Neural cell (in vitro differentiated cells): ENCODE measurements around the gene MMP20. TPM values are rescaled to one million over a fixed set of nuclear protein-coding genes. Genes with fewer than 3 reads are reported as not detected.

Source experiments
- H2AFZ ChIP-seq: fragments of 200-600, 300-800 bp; sonication (generic), shearing (Covaris generic); 2 replicates; pipeline ENCODE4 v1.6.0; 2014; ENCODE audit warnings: low read depth, mild to moderate bottlenecking, antibody characterized with exemption, low read length, moderate library complexity
- H3F3A ChIP-seq: fragments of 200-600 bp; shearing (Covaris generic); 2 replicates; pipeline ENCODE4 v1.6.1; 2016; ENCODE audit warnings: mild to moderate bottlenecking, moderate library complexity, mixed read lengths, antibody characterized with exemption, low read length; ENCODE audit not compliant: insufficient read depth, poor library complexity, severe bottlenecking
- H3K27ac ChIP-seq: fragments of 200-600, 300-800 bp; sonication (generic), shearing (Covaris generic); 2 replicates; pipeline ENCODE4 v1.5.1; 2014; ENCODE audit warnings: mild to moderate bottlenecking, low read length, moderate library complexity
- H3K27me3 ChIP-seq: fragments of 300-800, 200-600 bp; sonication (generic), shearing (Covaris generic); 2 replicates; pipeline ENCODE4 v1.6.0; 2014; ENCODE audit warnings: mild to moderate bottlenecking, low read depth, low read length, moderate library complexity; ENCODE audit not compliant: insufficient read depth
- H3K36me3 ChIP-seq: fragments of 300-800, 200-600 bp; sonication (generic), shearing (Covaris generic); 2 replicates; pipeline ENCODE4 v1.5.1; 2014; ENCODE audit warnings: mild to moderate bottlenecking, antibody characterized with exemption, low read length, moderate library complexity; ENCODE audit not compliant: insufficient read depth
- H3K4me2 ChIP-seq: fragments of 300-800, 200-600 bp; sonication (generic), shearing (Covaris generic); 2 replicates; pipeline ENCODE4 v1.6.0; 2014; ENCODE audit warnings: mild to moderate bottlenecking, low read length
- H3K4me3 ChIP-seq: fragments of 300-800, 200-600 bp; sonication (generic), shearing (Covaris generic); 2 replicates; pipeline ENCODE4 v1.5.1; 2014; ENCODE audit warnings: mild to moderate bottlenecking, low read length, moderate library complexity
- H3K79me2 ChIP-seq: fragments of 200-600 bp; shearing (Covaris generic); replicated peaks from 2 replicates; pipeline ENCODE4 v1.6.0; 2014; ENCODE audit warnings: mild to moderate bottlenecking, low read length, moderate library complexity; ENCODE audit not compliant: insufficient read depth
- H3K9ac ChIP-seq: fragments of 300-800, 200-600 bp; sonication (generic), shearing (Covaris generic); 2 replicates; pipeline ENCODE4 v1.6.1; 2016; ENCODE audit warnings: mild to moderate bottlenecking, low read length, mixed read lengths
- H3K9me2 ChIP-seq: fragments of 200-600 bp; shearing (Covaris generic); 2 replicates; pipeline ENCODE4 v1.6.1; 2016; ENCODE audit warnings: mild to moderate bottlenecking, low read length, mixed read lengths; ENCODE audit not compliant: insufficient read depth
- H3K9me3 ChIP-seq: fragments of 200-600, 300-800 bp; sonication (generic), shearing (Covaris generic); 2 replicates; pipeline ENCODE4 v1.6.1; 2016; ENCODE audit warnings: mild to moderate bottlenecking, mixed run types, low read length, moderate library complexity, mixed read lengths
- H4K20me1 ChIP-seq: fragments of 200-600 bp; shearing (Covaris generic); 2 replicates; pipeline ENCODE4 v1.6.1; 2016; ENCODE audit warnings: mild to moderate bottlenecking, mixed run types; ENCODE audit not compliant: insufficient read depth
- EP300 ChIP-seq: fragments of 450-650 bp; conservative IDR thresholded peaks from 2 replicates; pipeline ENCODE4 v1.6.1; 2014; ENCODE audit warnings: antibody characterized with exemption, mild to moderate bottlenecking, moderate library complexity; ENCODE audit not compliant: poor library complexity, severe bottlenecking
- EZH2 ChIP-seq: fragments of 200-600, 300-800 bp; shearing (Covaris generic), sonication (generic); IDR thresholded peaks from 2 replicates; pipeline ENCODE4 v1.6.1; 2014; ENCODE audit warnings: antibody characterized with exemption, low read length, borderline replicate concordance, mild to moderate bottlenecking; ENCODE audit not compliant: insufficient read depth, poor library complexity, severe bottlenecking
- MXI1 ChIP-seq: fragments of 450-650 bp; conservative IDR thresholded peaks from 2 replicates; pipeline ENCODE4 v1.6.1; 2014; ENCODE audit warnings: antibody characterized with exemption, mild to moderate bottlenecking; ENCODE audit not compliant: poor library complexity, severe bottlenecking
- POLR2AphosphoS5 ChIP-seq: IDR thresholded peaks from 2 replicates; pipeline ENCODE4 v1.6.1; 2012
- RAD21 ChIP-seq: fragments of 450-650 bp; conservative IDR thresholded peaks from 2 replicates; pipeline ENCODE4 v1.6.1; 2014; ENCODE audit warnings: antibody characterized with exemption, mild to moderate bottlenecking, moderate library complexity
- SMC3 ChIP-seq: fragments of 450-650 bp; conservative IDR thresholded peaks from 2 replicates; pipeline ENCODE4 v1.6.1; 2014; ENCODE audit warnings: antibody characterized with exemption, mild to moderate bottlenecking, moderate library complexity; ENCODE audit not compliant: poor library complexity
- TAF1 ChIP-seq: IDR thresholded peaks from 2 replicates; pipeline ENCODE4 v1.6.1; 2012; ENCODE audit warnings: low read depth
- polyA plus RNA-seq: library from polyadenylated mRNA; depleted of rRNA; stranded (reverse); fragments of >200 nt; gene quantifications from 2 replicates; pipeline ENCODE4 v1.2.3, GENCODE V29; 2014
- TF ChIP-seq, protein P1 (sequence below): fragments of 450-650 bp; IDR thresholded peaks from 2 replicates; pipeline ENCODE4 v1.5.1; 2014; ENCODE audit warnings: antibody characterized with exemption, mild to moderate bottlenecking, moderate library complexity; ENCODE audit not compliant: poor library complexity, severe bottlenecking
- TF ChIP-seq, protein P2 (sequence below): IDR thresholded peaks from 2 replicates; pipeline ENCODE4 v1.6.1; 2012; ENCODE audit warnings: borderline replicate concordance

The MMP20 gene
- polyA plus RNA-seq, 1 donor from 2014 or later = not detected

DNA sequence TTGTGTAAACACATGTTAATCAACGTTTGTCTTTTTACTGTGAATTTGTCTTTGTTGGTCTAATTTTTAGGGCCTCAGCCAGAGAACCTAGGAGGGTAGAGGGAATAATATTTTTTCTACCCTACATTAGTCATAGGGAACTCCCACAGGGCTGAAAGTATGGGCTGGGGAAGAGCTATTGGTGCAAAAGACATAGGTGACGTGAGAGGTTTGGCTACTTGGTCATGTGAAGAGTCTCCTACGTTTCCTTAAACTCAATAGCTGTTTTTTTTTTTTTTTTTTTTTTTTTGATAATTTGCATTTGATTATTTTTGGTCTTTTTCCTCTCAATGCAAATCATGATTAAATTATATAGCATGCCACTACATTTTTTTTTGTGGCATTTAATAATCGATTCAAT lies 78.7 kb downstream of the MMP20 start:
- no peaks in the 10 kb centered on the region for H3K79me2 ChIP-seq
- H3K9ac ChIP-seq = no peak overlapping the region
- H3F3A ChIP-seq = no peaks in the 10 kb centered on the region
- H3K4me3 ChIP-seq = no peak overlapping the region
- no peaks in the 10 kb centered on the region for H3K9me3 ChIP-seq
- no peak overlapping the region for H2AFZ ChIP-seq
- H3K9me2 ChIP-seq = no peaks in the 10 kb centered on the region
- no peaks in the 10 kb centered on the region for H4K20me1 ChIP-seq
- H3K4me2 ChIP-seq = no peak overlapping the region
- TF ChIP-seq EP300 (no peak), SMC3 (no peak), EZH2 (no peak), MXI1 (no peak), POLR2AphosphoS5 (no peak), TAF1 (no peak), RAD21 (no peak)
- TF ChIP-seq, protein P1, sequence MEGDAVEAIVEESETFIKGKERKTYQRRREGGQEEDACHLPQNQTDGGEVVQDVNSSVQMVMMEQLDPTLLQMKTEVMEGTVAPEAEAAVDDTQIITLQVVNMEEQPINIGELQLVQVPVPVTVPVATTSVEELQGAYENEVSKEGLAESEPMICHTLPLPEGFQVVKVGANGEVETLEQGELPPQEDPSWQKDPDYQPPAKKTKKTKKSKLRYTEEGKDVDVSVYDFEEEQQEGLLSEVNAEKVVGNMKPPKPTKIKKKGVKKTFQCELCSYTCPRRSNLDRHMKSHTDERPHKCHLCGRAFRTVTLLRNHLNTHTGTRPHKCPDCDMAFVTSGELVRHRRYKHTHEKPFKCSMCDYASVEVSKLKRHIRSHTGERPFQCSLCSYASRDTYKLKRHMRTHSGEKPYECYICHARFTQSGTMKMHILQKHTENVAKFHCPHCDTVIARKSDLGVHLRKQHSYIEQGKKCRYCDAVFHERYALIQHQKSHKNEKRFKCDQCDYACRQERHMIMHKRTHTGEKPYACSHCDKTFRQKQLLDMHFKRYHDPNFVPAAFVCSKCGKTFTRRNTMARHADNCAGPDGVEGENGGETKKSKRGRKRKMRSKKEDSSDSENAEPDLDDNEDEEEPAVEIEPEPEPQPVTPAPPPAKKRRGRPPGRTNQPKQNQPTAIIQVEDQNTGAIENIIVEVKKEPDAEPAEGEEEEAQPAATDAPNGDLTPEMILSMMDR = no peak
- TF ChIP-seq, protein P2, sequence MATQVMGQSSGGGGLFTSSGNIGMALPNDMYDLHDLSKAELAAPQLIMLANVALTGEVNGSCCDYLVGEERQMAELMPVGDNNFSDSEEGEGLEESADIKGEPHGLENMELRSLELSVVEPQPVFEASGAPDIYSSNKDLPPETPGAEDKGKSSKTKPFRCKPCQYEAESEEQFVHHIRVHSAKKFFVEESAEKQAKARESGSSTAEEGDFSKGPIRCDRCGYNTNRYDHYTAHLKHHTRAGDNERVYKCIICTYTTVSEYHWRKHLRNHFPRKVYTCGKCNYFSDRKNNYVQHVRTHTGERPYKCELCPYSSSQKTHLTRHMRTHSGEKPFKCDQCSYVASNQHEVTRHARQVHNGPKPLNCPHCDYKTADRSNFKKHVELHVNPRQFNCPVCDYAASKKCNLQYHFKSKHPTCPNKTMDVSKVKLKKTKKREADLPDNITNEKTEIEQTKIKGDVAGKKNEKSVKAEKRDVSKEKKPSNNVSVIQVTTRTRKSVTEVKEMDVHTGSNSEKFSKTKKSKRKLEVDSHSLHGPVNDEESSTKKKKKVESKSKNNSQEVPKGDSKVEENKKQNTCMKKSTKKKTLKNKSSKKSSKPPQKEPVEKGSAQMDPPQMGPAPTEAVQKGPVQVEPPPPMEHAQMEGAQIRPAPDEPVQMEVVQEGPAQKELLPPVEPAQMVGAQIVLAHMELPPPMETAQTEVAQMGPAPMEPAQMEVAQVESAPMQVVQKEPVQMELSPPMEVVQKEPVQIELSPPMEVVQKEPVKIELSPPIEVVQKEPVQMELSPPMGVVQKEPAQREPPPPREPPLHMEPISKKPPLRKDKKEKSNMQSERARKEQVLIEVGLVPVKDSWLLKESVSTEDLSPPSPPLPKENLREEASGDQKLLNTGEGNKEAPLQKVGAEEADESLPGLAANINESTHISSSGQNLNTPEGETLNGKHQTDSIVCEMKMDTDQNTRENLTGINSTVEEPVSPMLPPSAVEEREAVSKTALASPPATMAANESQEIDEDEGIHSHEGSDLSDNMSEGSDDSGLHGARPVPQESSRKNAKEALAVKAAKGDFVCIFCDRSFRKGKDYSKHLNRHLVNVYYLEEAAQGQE = no peak
- no peaks in the 10 kb centered on the region for H3K36me3 ChIP-seq
- H3K27ac ChIP-seq = no peak overlapping the region
- H3K27me3 ChIP-seq = no peaks in the 10 kb centered on the region

DNA sequence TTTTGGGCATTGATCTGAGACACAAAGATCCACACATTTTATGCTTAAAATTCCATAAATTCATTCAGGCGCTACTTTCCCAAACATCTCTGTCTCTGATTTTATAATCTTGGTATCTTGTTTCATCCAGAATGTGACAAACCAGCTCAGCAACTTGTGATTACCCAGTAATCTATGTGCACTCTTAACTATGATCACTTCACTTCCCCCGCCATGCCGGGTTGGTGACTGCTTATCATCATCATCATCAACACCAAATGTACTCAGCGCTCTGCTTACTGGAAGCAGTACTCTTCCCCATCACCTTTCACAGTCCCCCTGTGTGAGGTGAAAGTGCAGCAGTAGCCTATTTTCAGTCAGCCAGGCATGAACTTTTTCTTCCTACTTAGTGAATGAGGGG lies 79.4 kb downstream of the MMP20 start:
- Histone ChIP-seq H3K36me3 (no peaks in the 10 kb centered on the region), H3K4me3 (no peak overlapping the region), H4K20me1 (no peaks in the 10 kb centered on the region), H2AFZ (no peak overlapping the region), H3K9me2 (no peaks in the 10 kb centered on the region), H3K9ac (no peak overlapping the region), H3K79me2 (no peaks in the 10 kb centered on the region), H3K27ac (no peak overlapping the region), H3F3A (no peaks in the 10 kb centered on the region), H3K4me2 (no peak overlapping the region), H3K27me3 (no peaks in the 10 kb centered on the region), H3K9me3 (no peaks in the 10 kb centered on the region)
- no peak for TF ChIP-seq SMC3

DNA sequence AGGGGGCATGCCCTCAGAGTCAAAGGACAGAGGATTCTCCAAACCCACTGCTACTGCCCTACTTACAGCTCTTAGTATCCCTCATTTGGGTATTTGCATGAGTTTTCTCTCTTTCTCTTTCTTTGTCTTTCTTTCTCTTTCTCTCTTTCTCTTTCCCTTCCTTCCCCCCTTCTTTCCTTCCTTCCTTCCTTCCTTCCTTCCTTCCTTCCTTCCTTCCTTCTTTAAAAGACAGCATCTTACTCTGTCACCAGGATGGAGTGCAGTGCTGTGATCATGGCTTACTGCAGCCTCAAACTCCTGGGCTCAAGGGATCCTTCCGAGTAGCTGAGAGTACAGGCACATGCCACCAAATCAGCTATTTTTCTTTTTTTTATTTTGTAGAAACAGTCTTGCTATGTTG lies 80.5 kb downstream of the MMP20 start:
- Histone ChIP-seq H3K79me2 (no peaks in the 10 kb centered on the region), H2AFZ (no peak overlapping the region), H3K27ac (no peak overlapping the region), H3K36me3 (no peaks in the 10 kb centered on the region), H3K27me3 (no peaks in the 10 kb centered on the region), H3F3A (no peaks in the 10 kb centered on the region), H3K9me2 (no peaks in the 10 kb centered on the region), H3K4me3 (no peak overlapping the region), H3K9ac (no peak overlapping the region), H3K4me2 (no peak overlapping the region), H4K20me1 (no peaks in the 10 kb centered on the region), H3K9me3 (no peaks in the 10 kb centered on the region)
- TF ChIP-seq RAD21 = no peak
- no peak for TF ChIP-seq TAF1
- TF ChIP-seq EZH2 = no peak
- TF ChIP-seq SMC3 = no peak
- no peak for TF ChIP-seq POLR2AphosphoS5
- TF ChIP-seq, protein P2 = no peak
- TF ChIP-seq, protein P1 = no peak
- TF ChIP-seq MXI1 = no peak
- no peak for TF ChIP-seq EP300
